Activated CD4-positive, alpha-beta T cell treated with anti-CD3 and anti-CD28 coated beads, Interleukin-2, Interleukin-6, amounts not matched to agents 100 ng/mL and 50 ng/mL, durations not matched to agents 16 hours and 8 hours (primary cell): ENCODE results near the gene DNAH2.
A peak's percentile ranks its signal among the peaks of the same experiment; 100 is the strongest.

Source experiments
- DNase-seq: peaks from one replicate; pipeline ENCODE4 v3.0.0-alpha.2; 2020

DNAH2 gene

DNA sequence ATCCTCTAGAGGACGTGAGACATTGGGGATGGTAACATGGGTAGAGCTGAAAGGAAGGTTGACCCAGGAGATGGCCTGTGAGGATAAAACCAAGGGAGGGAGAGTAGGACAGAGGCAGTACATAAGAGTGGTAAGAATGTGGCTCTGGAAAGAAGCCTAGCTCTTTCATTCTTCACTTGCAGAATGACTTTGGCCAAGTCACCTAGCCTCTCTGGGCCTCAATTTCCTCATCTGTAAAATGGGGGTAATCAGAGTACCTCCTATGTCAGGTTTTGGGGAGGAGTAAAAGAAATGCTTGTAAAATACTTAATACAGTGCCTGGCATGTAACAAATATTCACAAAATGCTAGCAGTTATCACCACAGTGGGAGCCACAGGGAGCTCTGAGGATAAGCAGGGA lies 123.3 kb downstream of the DNAH2 start:
- DNase-seq: no peak

DNA sequence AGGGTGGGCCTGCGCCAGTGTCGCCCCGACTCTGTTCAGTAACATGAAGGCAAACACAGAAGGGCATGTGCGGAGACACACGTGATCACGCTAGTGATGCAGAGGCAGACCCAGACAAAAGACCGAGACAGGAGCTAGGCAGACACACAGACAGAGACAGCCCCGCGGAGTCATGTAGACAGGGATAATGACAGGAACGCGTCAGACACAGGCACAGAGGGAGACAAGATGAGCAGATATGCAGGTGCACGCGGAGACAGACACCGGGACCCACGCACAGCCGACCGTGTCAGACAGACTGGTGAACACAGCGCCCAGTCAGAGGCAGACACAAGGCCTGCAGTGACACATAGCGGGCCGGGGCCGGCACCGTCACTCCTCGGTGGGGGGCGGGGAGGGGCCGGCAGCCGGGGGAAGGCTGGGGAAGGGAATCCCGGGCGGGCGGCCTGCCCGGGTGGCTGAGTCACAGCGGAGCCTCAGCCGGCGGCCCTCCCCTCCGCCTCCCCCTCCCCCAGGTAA lies 123.9 kb downstream of the DNAH2 start:
- peak; percentile 88 for DNase-seq

DNA sequence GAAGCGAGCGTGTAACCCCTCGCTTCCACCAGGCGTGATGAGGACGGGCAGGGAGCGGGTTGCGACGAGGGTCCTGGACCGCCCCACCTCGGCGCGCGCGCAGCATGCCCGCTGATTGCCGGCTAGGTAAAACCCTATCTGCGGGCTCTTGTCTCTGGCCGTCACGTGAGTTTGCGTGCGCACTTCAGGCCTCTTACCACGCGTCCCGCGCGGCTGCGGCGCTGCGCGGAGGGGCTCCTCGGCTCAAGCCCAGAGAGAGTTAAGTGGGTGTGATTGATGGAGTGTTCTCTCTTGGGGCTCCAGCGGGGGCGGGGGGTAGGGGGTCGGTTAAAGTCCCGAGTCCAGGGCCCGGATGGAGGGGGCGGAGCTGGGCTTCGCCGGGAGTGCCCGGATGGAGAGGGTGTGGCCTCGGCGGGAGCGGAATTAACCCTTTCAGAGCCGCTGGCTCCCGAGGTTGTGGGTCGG lies 124.4 kb downstream of the DNAH2 start:
- DNase-seq: peak; percentile 90

DNA sequence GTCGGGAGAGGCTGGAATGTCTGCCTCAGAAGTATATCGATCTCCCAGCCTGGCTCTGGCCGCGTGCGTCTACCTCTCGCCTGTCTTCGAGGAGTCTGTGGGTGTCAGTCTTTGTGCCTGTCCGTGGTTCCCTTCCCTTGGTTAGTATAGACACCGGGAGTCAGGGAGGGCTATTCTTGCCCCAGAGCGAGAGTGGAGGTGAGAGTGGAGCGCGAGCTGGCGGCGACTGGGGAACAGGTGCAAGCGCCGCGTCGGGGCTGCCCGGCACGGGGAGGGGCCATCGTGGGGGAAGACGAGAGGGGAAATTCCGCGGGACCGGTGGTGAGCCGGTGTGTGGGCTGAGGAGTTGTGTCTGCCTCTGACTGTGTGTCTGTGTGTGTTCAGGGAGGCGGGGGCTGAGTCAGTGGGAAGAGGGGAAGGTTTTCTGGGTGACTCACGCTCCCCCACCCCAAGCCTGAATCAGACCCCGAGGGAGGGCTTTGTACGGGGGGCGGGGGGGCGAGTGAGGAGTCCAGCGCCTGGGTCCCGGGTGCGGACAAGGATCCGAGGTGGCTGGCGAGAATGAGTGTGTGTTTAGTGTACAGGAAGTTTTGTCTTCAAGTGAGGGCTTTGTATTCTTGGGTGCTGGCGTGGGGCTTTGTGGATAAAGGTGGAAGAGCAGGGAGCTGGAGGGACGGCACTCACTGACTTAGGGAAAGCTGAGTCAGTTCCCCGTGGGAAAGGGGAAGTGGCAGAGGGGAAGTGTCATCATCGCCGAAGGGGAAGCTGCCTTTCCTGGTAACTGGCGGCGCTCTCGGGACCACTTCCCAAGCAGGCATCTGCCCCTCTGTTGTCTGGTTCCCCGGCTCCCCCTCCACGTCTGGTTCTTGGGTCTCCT lies 125.1 kb downstream of the DNAH2 start:
- DNase-seq: peak; percentile 91

DNA sequence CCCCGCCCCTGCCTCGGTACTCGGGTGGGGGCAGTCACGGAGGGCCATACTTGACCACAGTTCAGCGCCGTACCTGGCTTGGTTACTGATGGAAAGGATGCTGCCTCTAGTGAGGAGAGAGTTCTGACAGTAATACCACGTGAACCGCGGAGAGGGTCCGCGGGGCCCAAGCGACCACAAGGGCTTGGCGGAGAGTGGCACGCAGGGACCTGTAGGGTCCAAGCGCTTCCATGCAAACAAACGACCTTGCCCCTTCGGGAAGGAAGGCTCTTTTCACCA lies 125.7 kb downstream of the DNAH2 start:
- peak; percentile 41 for DNase-seq

DNA sequence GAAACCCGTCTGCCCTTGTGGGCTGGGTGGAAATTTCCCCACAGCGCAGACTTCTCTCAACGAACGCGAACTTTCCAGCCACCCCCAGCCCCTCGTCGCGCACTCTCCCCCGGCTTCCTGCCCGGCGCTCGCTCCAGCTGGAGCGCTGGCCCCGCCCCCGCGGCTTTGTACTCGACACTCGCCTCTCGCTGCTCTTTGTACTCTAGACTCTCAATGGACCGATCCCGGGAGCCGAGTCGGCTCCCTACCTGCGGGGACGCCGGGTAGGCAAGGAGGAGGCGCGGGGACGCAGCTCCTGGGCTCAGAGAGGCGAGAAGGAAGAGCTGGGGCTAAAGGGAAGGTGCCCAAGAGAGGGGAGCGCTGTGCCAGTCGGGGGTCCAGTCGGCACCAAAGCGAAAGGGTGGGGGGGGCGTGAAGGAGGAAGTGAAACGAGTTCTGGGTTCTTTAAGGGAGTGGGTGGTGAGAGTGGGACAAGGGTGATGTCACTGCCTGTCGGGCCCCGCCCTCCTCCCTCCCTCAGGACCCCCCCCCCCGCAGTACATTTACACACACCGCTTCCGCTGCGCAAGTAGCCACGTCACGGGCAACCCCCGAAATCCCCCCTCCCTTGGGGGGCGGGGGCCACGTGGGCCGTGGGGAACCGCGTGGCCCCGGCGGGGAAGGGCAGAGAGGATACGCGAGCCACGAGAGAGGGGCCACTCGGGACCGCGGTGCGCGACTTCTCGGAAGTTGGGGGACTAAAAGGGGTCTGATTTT lies 126.2 kb downstream of the DNAH2 start:
- peak; percentile 86 for DNase-seq

DNA sequence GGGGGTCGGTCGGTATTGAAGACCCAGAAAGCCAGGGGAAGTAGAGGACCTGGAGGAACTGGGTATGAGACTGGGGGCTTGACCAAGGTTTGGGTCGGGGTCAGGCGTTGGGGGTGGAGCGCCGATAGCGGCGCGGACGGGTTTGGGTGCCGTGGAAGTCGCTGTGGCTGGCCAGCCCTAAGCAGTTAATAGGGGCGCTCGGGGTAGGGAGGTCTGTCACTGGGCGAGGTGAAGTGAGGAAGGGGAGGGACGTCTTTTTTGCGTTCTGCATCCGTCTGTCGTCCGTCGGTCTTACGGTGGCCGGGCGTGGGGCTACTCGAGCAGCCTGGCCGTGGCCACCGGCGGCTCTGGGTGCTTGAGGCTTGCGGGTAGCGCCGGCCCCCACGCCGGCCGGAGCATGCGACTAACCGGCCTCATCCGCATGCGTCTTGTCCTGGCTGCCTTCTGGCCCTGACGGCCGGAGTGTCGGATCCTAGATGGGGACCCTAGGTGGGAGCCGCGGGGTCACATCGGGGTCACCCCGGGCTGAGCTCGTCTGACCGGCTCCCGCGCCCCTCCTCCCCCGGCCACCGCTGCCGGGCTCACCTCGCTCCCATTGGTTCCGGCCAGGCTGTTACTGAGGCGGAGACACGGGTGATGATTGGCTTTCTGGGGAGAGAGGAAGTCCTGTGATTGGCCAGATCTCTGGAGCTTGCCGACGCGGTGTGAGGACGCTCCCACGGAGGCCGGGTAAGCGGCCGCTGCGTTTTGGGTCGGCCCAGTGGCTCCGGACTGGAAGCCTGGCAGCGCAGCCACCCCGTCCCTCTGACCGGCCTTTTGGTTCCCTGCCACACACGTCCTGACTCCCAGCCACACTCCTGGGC lies 127.0 kb downstream of the DNAH2 start:
- DNase-seq: peak; percentile 95

DNA sequence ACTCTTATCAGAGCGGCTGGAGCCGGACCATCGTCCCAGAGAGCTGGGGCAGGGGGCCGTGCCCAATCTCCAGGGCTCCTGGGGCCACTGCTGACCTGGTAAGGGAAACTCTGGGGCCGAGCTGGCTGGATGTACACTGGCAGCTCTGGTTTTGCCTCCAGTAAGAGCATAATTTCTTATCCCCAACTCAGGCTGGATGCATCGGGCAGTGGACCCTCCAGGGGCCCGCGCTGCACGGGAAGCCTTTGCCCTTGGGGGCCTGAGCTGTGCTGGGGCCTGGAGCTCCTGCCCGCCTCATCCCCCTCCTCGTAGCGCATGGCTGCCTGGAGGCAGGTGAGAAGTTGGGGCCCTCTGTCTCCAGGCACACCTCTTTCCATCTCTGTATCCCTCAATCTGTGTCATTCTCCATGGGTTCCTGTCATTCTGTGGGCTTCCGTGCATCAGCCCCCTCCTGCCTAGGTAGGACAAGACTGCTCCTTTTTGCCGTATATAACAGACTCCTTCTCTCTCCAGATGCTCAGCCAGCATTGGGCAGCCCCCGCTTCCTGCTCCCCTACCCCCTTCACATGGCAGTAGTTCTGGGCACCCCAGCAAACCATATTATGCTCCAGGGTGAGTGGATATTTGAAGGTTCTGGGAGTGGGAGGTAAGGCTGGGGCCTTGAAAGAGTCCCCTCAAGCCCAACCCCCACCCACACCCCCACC lies 128.0 kb downstream of the DNAH2 start:
- DNase-seq: no peak

DNA sequence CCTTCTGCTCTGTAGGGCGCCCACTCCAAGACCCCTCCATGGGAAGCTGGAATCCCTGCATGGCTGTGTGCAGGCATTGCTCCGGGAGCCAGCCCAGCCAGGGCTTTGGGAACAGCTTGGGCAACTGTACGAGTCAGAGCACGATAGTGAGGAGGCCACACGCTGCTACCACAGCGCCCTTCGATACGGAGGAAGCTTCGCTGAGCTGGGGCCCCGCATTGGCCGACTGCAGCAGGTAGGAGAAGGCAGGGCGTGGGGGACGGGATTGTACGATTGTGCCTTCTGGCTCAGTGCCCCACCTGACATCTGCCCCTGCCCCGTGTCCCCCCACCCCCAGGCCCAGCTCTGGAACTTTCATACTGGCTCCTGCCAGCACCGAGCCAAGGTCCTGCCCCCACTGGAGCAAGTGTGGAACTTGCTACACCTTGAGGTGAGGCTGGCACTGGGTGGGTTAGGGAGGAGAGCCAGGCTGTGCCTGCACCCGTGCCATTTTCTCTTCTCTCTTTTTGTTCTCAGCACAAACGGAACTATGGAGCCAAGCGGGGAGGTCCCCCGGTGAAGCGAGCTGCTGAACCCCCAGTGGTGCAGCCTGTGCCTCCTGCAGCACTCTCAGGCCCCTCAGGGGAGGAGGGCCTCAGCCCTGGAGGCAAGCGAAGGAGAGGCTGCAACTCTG lies 128.7 kb downstream of the DNAH2 start:
- DNase-seq: no peak

DNA sequence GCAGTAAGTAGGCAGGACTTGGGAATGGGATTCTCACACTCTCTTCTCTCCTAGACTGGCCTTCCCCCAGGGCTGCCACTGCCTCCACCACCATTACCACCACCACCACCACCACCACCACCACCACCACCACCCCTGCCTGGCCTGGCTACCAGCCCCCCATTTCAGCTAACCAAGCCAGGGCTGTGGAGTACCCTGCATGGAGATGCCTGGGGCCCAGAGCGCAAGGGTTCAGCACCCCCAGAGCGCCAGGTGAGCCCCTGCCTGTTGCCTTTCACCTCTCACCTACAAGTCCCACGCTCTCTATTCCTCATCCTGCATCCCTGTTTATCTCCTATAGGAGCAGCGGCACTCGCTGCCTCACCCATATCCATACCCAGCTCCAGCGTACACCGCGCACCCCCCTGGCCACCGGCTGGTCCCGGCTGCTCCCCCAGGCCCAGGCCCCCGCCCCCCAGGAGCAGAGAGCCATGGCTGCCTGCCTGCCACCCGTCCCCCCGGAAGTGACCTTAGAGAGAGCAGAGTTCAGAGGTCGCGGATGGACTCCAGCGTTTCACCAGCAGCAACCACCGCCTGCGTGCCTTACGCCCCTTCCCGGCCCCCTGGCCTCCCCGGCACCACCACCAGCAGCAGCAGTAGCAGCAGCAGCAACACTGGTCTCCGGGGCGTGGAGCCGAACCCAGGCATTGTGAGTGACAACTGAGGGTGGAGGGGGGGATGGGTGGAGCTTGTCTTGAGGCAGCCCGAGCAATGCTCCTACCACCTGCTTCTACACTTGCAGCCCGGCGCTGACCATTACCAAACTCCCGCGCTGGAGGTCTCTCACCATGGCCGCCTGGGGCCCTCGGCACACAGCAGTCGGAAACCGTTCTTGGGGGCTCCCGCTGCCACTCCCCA lies 129.5 kb downstream of the DNAH2 start:
- no peak for DNase-seq

DNA sequence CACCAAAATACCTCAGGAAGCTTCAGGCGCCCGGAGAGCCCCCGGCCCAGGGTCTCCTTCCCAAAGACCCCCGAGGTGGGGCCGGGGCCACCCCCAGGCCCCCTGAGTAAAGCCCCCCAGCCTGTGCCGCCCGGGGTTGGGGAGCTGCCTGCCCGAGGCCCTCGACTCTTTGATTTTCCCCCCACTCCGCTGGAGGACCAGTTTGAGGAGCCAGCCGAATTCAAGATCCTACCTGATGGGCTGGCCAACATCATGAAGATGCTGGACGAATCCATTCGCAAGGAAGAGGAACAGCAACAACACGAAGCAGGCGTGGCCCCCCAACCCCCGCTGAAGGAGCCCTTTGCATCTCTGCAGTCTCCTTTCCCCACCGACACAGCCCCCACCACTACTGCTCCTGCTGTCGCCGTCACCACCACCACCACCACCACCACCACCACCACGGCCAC lies 130.6 kb downstream of the DNAH2 start:
- no peak for DNase-seq

DNA sequence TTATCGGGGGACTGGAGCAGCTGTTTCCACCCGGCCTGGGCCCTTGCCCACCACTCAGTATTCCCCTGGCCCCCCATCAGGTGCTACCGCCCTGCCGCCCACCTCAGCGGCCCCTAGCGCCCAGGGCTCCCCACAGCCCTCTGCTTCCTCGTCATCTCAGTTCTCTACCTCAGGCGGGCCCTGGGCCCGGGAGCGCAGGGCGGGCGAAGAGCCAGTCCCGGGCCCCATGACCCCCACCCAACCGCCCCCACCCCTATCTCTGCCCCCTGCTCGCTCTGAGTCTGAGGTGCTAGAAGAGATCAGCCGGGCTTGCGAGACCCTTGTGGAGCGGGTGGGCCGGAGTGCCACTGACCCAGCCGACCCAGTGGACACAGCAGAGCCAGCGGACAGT lies 131.2 kb downstream of the DNAH2 start:
- DNase-seq: no peak

DNA sequence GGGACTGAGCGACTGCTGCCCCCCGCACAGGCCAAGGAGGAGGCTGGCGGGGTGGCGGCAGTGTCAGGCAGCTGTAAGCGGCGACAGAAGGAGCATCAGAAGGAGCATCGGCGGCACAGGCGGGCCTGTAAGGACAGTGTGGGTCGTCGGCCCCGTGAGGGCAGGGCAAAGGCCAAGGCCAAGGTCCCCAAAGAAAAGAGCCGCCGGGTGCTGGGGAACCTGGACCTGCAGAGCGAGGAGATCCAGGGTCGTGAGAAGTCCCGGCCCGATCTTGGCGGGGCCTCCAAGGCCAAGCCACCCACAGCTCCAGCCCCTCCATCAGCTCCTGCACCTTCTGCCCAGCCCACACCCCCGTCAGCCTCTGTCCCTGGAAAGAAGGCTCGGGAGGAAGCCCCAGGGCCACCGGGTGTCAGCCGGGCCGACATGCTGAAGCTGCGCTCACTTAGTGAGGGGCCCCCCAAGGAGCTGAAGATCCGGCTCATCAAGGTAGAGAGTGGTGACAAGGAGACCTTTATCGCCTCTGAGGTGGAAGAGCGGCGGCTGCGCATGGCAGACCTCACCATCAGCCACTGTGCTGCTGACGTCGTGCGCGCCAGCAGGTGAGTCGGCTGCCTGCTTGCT lies 131.7 kb downstream of the DNAH2 start:
- no peak for DNase-seq

DNA sequence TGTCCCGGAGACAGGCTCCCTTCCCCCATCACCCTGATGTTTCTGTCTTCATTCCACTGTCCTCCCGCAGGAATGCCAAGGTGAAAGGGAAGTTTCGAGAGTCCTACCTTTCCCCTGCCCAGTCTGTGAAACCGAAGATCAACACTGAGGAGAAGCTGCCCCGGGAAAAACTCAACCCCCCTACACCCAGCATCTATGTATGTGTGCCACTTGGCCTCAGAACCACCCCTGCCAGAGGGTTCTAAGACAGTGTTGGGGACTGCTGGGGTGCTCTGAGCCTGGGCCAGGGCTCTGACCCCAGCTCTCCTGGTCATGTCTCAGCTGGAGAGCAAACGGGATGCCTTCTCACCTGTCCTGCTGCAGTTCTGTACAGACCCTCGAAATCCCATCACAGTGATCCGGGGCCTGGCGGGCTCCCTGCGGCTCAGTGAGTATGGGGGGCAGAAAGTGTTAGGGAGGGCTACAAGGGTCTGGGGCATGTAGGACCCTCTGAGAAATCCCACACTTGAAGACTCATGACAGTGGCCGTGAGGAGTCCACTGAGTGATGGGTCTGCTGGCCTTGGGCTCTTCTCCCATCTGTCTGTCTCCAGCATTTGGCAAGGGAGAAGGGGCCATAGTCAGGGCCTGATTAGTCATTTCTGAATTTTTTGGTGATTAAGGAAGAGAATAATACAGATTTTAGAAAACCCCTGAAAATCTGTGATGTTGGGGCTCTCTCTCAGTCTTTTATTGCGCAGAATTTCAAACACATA lies 132.4 kb downstream of the DNAH2 start:
- DNase-seq: no peak

DNA sequence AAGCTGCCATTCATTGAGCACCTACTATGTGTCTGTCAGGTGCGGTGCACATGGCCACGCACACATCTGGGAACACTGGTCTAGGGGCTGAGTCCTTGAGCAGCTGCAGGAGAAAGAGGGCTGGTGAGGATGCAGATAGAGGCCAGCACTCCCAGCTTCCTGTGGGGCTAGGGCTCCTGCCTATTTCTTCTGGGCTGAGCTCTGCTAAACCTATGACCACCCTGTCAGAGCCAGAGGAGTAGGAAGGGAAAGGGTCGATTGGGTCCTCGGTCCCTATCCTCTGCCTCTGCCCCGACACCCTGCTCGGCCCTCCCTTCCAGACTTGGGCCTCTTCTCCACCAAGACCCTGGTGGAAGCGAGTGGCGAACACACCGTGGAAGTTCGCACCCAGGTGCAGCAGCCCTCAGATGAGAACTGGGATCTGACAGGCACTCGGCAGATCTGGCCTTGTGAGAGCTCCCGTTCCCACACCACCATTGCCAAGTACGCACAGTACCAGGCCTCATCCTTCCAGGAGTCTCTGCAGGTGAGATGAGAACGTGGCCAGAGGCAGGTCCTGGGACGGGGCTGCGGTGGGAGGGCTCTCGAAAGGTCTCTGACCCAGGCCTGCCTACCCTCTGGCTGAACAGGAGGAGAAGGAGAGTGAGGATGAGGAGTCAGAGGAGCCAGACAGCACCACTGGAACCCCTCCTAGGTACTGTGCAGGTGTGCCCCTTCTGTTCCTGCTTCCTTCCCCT lies 133.3 kb downstream of the DNAH2 start:
- DNase-seq: no peak

DNA sequence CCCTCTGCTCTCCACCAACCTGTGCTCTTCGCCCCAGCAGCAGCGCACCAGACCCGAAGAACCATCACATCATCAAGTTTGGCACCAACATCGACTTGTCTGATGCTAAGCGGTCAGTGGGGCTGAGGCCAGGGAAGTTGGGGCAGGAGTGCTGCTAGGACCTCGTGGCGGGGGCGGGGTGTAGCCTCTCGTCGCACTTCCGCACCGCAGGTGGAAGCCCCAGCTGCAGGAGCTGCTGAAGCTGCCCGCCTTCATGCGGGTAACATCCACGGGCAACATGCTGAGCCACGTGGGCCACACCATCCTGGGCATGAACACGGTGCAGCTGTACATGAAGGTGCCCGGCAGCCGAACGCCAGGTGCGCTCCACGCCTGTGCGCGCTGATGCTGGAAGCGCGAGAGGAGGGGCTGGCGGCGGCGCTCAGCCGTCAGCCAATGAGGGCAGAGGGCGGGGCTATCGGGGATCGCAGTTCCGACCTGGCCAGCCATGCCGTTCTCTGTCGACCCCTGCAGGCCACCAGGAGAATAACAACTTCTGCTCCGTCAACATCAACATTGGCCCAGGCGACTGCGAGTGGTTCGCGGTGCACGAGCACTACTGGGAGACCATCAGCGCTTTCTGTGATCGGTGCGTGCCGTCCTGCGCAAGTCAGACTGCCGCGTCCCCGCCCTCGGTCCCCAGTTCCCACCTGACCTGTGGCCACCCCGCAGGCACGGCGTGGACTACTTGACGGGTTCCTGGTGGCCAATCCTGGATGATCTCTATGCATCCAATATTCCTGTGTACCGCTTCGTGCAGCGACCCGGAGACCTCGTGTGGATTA lies 134.1 kb downstream of the DNAH2 start:
- DNase-seq: peak; percentile 95

DNA sequence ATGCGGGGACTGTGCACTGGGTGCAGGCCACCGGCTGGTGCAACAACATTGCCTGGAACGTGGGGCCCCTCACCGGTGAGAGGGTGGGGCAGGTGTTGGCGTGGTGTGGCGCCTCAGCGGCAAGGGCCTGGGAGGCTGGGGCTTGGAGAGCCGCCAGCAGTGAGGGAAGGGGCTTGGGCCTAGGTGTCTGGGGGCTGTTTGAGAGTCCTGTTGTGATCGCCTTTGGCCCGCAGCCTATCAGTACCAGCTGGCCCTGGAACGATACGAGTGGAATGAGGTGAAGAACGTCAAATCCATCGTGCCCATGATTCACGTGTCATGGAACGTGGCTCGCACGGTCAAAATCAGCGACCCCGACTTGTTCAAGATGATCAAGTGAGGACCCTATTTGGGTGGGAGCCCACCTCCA lies 134.7 kb downstream of the DNAH2 start:
- DNase-seq: no peak
